ENCODE measurements around the gene CAMSAP2. TPM values are rescaled to one million over a fixed set of nuclear protein-coding genes. Genes with fewer than 3 reads are reported as not detected.

The CAMSAP2 gene
- total and polyA plus RNA-seq, 2 of the 4 experiments (the other 2 are of a cell fraction) = 8.3 to 29.4 TPM

DNA sequence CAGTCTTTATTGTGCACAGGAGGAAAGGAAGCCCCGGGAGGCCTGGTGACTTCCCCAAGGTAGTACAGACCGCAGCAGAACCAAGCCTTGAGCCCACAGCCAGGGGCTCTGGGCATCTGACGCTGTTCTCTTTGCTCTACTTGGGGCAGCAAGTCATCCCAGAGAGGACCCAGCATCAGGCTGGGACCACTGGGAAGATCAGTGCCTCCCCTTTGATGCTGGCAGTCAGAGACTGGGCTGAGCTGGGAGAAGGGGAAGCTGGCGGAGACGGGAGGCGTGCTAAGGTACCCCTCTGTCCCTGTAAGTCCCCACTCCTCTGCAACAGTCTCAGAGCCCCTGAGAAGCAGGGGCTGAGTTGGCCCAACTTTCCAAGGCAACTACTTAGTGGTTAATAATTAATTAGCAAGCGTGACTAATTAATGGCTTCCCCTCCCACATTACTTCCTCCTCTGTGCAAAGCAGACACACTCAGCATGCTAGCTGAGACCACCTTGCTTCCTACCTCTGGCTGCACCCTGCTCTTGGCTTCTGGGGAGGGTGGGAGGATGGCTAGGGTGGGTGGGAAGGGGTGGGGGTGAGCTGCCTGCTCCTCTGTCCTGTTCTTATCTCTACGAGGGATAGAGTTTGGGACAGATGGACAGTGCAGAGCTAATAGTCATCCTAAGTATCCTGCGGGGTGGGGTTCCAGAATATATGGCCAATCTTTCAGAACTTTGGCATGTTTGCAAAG is 157.3 kb downstream of the CAMSAP2 start:
- H3K56ac ChIP-seq (ENCODE audit: extremely low read depth, insufficient read depth, low read length) = no peak overlapping the region
- H3K4me2 ChIP-seq (ENCODE audit: low read depth, low read length) = no peak overlapping the region
- H3K23ac ChIP-seq (ENCODE audit: low read depth, low read length) = no peak overlapping the region
- no peaks in the 10 kb centered on the region for H3K9me3 ChIP-seq (ENCODE audit: control insufficient read depth, insufficient read depth, low read length)
- H3K18ac ChIP-seq (ENCODE audit: low read depth, low read length) = no peak overlapping the region
- no peak overlapping the region for H2BK15ac ChIP-seq (ENCODE audit: low read depth, low read length)
- H4K91ac ChIP-seq (ENCODE audit: insufficient read depth, low read depth, low read length) = no peak overlapping the region
- H2BK20ac ChIP-seq (ENCODE audit: low read depth, low read length) = no peak overlapping the region
- H3K36me3 ChIP-seq (ENCODE audit: control insufficient read depth, insufficient read depth, low read length) = no peaks in the 10 kb centered on the region
- intact Hi-C loops (cut with micrococcal nuclease) = no loop called here
- H3K27ac ChIP-seq (ENCODE audit: insufficient read depth, low read length) = no peak overlapping the region
- H2AK5ac ChIP-seq (ENCODE audit: low read depth, low read length) = no peak overlapping the region
- ChIA-PET POLR2A (ENCODE audit: unreplicated experiment) (interaction anchor here (0.6 kb wide), 1 partner anchor 11 kb away, joined by 4 read pairs; no protein-coding TSS in a partner anchor), CTCF (no interaction called here)
- no peak overlapping the region for H2AFZ ChIP-seq (replicated peaks; ENCODE audit: low read length, poor library complexity)
- BruUV-seq (replicated peaks) = no TSS peak
- no peak for ATAC-seq (ENCODE audit: low read depth)
- no peak overlapping the region for H3K4ac ChIP-seq (ENCODE audit: low read depth, low read length)
- no peaks in the 10 kb centered on the region for H3K79me1 ChIP-seq (ENCODE audit: low read depth in 1 of 2, low read length in 2 of 2)
- H3K9ac ChIP-seq (ENCODE audit: low read depth, low read length) = no peak overlapping the region
- WGBS, 2 experiments (ENCODE audit: extremely low coverage in 2 of 2, insufficient read length in 1 of 2) = 80% methylated on average over 1 of the region's 9 CpGs; no CpG with 5 or more reads in 1 of the 2 experiments
- H2BK5ac ChIP-seq (ENCODE audit: low read depth, low read length, poor library complexity, severe bottlenecking) = no peak overlapping the region
- peaks cover 54% of the 10 kb centered on the region for H3K27me3 ChIP-seq (ENCODE audit: control insufficient read depth, insufficient read depth, low read length)
- no peaks in the 10 kb centered on the region; the same call in 1 of the 2 replicates for H4K20me1 ChIP-seq (ENCODE audit: insufficient read depth, low read length)
- H2AK9ac ChIP-seq (replicated peaks; ENCODE audit: low read depth, low read length, poor library complexity) = no peak overlapping the region
- no peak for DNase-seq
- peaks cover 3% of the 10 kb centered on the region; the same call in 1 of the 2 replicates for H3K9me1 ChIP-seq (ENCODE audit: insufficient read depth, low read length)
- H4K5ac ChIP-seq (ENCODE audit: low read depth, low read length) = no peak overlapping the region
- H3K4me3 ChIP-seq (ENCODE audit: insufficient read depth, low read depth, low read length) = no peak overlapping the region
- TF ChIP-seq SMC3 (IDR thresholded peaks at IDR 0.05; ENCODE audit: low read depth, low read length) (no peak), RCOR1 (IDR thresholded peaks at IDR 0.05; ENCODE audit: insufficient replicate concordance, low read length) (no peak), NFE2L2 (IDR thresholded peaks at IDR 0.05; ENCODE audit: low read depth, low read length) (no peak), MAZ (IDR thresholded peaks at IDR 0.05; ENCODE audit: borderline replicate concordance, low read depth, low read length) (no peak), CEBPB (IDR thresholded peaks at IDR 0.05; ENCODE audit: low read depth, low read length) (no peak), ELK1 (IDR thresholded peaks at IDR 0.05; ENCODE audit: borderline replicate concordance, low read depth, low read length) (no peak), POLR2A (IDR thresholded peaks at IDR 0.05; ENCODE audit: low read depth, low read length) (no peak), BHLHE40 (IDR thresholded peaks at IDR 0.05; ENCODE audit: low read depth, low read length) (no peak), MAFK (IDR thresholded peaks at IDR 0.05; ENCODE audit: low read depth, low read length) (no peak), RAD21 (IDR thresholded peaks at IDR 0.05; ENCODE audit: low read length) (no peak), FOS (IDR thresholded peaks at IDR 0.05; ENCODE audit: low read depth, low read length) (no peak), RFX5 (IDR thresholded peaks at IDR 0.05; ENCODE audit: low read depth, low read length) (no peak), USF2 (IDR thresholded peaks at IDR 0.05; ENCODE audit: low read depth, low read length) (no peak), CTCF (conservative IDR thresholded peaks at IDR 0.05; ENCODE audit: low read depth, low read length) (no peak), MXI1 (IDR thresholded peaks at IDR 0.05; ENCODE audit: borderline replicate concordance, low read depth, low read length) (no peak), CHD1 (IDR thresholded peaks at IDR 0.05; ENCODE audit: low read depth, low read length) (no peak)
- H2BK120ac ChIP-seq (ENCODE audit: low read depth, low read length) = no peak overlapping the region
- no peak overlapping the region for H4K8ac ChIP-seq (ENCODE audit: low read depth in 2 of 2, low read length in 2 of 2)
- dilution Hi-C loops (cut with HindIII; ENCODE audit: low sequenced_read_pairs, unreplicated experiment) = no loop called here
- no peak overlapping the region for H3K14ac ChIP-seq (replicated peaks; ENCODE audit: low read depth, low read length)
- in situ Hi-C loops (cut with MboI; ENCODE audit: low sequenced_read_pairs) = no loop called here
- H3K4me1 ChIP-seq (ENCODE audit: control insufficient read depth, insufficient read depth, low read length) = peaks cover 3% of the 10 kb centered on the region; the same call in 1 of the 2 replicates

Data from IMR-90 (cell line).